Lower leg skin (tissue), 3 donors: ENCODE data around the gene NR5A2.

Source experiments
- POLR2A ChIP-seq, 2 donors: fragments of 450-650 bp; IDR thresholded peaks; one replicate each; pipeline ENCODE4 v1.6.1; 2016 to 2017; ENCODE audit warnings: antibody characterized with exemption in 2 of 2, mild to moderate bottlenecking in 1 of 2, moderate library complexity in 1 of 2
- TF ChIP-seq, protein P1 (sequence below), 3 donors: fragments of 450-650 bp; IDR thresholded peaks; one replicate each; pipeline ENCODE4 v1.5.1; 2016; ENCODE audit warnings: antibody characterized with exemption in 3 of 3, mild to moderate bottlenecking in 3 of 3, moderate library complexity in 2 of 3

DNA sequence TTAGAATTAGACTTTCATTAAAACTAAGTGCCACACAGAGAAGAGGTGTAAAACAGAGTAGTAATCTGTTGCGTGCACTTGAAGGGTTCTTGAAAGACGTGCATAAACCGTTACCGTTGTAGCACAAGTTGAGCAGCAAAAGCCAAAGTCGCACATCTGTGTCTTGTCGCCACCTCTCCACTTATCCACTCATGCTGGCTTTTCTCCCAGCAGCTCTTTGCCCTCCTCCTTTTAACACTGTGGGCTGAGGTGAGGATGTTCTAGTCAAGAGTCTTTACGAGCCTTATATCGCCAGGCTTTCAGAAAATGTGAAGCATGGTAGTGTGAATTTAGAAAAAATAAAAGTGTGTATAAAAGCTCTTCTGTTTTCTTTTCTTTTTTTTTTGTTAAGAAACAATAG lies 48.0 kb downstream of the NR5A2 start:
- TF ChIP-seq, protein P1, sequence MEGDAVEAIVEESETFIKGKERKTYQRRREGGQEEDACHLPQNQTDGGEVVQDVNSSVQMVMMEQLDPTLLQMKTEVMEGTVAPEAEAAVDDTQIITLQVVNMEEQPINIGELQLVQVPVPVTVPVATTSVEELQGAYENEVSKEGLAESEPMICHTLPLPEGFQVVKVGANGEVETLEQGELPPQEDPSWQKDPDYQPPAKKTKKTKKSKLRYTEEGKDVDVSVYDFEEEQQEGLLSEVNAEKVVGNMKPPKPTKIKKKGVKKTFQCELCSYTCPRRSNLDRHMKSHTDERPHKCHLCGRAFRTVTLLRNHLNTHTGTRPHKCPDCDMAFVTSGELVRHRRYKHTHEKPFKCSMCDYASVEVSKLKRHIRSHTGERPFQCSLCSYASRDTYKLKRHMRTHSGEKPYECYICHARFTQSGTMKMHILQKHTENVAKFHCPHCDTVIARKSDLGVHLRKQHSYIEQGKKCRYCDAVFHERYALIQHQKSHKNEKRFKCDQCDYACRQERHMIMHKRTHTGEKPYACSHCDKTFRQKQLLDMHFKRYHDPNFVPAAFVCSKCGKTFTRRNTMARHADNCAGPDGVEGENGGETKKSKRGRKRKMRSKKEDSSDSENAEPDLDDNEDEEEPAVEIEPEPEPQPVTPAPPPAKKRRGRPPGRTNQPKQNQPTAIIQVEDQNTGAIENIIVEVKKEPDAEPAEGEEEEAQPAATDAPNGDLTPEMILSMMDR (IDR thresholded peaks at IDR 0.05), result no peak
- TF ChIP-seq POLR2A (IDR thresholded peaks at IDR 0.05), result no peak
